ENCODE results near the gene ENPP6. TPM values are rescaled to one million over a fixed set of nuclear protein-coding genes. Genes with fewer than 3 reads are reported as not detected.

ENPP6 gene
- polyA plus RNA-seq, 1 donor from 2014 or later = not detected

DNA sequence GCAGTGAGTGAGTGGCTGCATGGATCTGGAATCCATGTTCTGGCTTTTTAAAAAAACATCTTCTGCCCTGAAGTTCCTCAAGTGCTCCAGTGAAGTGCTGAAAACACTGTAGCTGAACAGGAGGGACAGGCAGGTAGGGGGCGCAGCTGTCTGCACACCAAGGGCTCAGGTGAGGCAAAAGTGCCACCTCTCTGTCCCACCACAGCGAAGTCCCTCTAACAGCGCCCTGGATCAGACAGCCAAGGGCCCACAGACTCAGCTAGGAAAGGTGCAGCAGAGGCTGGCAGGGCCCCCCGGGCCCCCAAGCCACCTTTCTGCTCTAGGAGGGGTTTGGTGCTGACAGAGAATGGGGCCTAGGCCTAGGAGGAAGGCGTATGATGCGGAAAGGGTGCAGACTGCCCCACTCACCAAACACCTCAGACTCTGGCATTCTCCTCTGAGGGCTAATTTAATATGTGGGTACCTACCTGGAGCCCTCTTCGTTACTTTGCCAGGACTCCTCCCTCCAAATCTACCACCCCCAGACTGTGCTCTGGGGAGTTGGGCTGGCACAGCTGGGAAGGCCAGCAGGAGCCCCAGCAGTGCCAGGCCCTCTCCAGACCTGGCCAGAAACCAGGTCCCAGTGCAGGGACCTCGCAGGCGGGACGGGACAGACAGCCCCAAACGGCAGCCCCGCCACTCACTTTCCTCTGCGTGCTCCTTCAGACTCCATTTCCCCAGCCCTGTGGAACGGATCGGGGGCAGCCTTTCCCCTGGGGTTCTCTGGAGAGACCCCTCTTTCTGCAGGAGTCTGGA, 73.7 kb downstream of the ENPP6 start:
- Histone ChIP-seq H3F3A (ENCODE audit: insufficient read depth, low read length, poor library complexity, severe bottlenecking) (no peaks in the 10 kb centered on the region), H3K9me2 (ENCODE audit: insufficient read depth, low read length) (no peaks in the 10 kb centered on the region), H3K4me3 (ENCODE audit: low read length) (no peak overlapping the region), H3K36me3 (ENCODE audit: insufficient read depth, low read length) (no peaks in the 10 kb centered on the region), H4K20me1 (ENCODE audit: insufficient read depth) (no peaks in the 10 kb centered on the region), H3K27ac (ENCODE audit: low read length) (no peak overlapping the region), H3K79me2 (replicated peaks; ENCODE audit: insufficient read depth, low read length) (no peaks in the 10 kb centered on the region), H3K27me3 (ENCODE audit: insufficient read depth, low read depth, low read length) (no peaks in the 10 kb centered on the region), H3K9me3 (ENCODE audit: low read length) (peaks cover 5% of the 10 kb centered on the region), H3K9ac (ENCODE audit: low read length) (no peak overlapping the region), H3K4me2 (ENCODE audit: low read length) (no peak overlapping the region), H2AFZ (ENCODE audit: low read depth, low read length) (no peak overlapping the region)
- TF ChIP-seq EP300 (conservative IDR thresholded peaks at IDR 0.05; ENCODE audit: poor library complexity, severe bottlenecking) (no peak), MXI1 (conservative IDR thresholded peaks at IDR 0.05; ENCODE audit: poor library complexity, severe bottlenecking) (no peak), POLR2AphosphoS5 (IDR thresholded peaks at IDR 0.05) (no peak), RAD21 (conservative IDR thresholded peaks at IDR 0.05) (no peak), TAF1 (IDR thresholded peaks at IDR 0.05; ENCODE audit: low read depth) (no peak), SMC3 (conservative IDR thresholded peaks at IDR 0.05; ENCODE audit: poor library complexity) (no peak), EZH2 (IDR thresholded peaks at IDR 0.05; ENCODE audit: borderline replicate concordance, insufficient read depth, low read length, poor library complexity, severe bottlenecking) (no peak)
- TF ChIP-seq, protein P1, sequence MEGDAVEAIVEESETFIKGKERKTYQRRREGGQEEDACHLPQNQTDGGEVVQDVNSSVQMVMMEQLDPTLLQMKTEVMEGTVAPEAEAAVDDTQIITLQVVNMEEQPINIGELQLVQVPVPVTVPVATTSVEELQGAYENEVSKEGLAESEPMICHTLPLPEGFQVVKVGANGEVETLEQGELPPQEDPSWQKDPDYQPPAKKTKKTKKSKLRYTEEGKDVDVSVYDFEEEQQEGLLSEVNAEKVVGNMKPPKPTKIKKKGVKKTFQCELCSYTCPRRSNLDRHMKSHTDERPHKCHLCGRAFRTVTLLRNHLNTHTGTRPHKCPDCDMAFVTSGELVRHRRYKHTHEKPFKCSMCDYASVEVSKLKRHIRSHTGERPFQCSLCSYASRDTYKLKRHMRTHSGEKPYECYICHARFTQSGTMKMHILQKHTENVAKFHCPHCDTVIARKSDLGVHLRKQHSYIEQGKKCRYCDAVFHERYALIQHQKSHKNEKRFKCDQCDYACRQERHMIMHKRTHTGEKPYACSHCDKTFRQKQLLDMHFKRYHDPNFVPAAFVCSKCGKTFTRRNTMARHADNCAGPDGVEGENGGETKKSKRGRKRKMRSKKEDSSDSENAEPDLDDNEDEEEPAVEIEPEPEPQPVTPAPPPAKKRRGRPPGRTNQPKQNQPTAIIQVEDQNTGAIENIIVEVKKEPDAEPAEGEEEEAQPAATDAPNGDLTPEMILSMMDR (IDR thresholded peaks at IDR 0.05; ENCODE audit: poor library complexity, severe bottlenecking) = no peak
- TF ChIP-seq, protein P2, sequence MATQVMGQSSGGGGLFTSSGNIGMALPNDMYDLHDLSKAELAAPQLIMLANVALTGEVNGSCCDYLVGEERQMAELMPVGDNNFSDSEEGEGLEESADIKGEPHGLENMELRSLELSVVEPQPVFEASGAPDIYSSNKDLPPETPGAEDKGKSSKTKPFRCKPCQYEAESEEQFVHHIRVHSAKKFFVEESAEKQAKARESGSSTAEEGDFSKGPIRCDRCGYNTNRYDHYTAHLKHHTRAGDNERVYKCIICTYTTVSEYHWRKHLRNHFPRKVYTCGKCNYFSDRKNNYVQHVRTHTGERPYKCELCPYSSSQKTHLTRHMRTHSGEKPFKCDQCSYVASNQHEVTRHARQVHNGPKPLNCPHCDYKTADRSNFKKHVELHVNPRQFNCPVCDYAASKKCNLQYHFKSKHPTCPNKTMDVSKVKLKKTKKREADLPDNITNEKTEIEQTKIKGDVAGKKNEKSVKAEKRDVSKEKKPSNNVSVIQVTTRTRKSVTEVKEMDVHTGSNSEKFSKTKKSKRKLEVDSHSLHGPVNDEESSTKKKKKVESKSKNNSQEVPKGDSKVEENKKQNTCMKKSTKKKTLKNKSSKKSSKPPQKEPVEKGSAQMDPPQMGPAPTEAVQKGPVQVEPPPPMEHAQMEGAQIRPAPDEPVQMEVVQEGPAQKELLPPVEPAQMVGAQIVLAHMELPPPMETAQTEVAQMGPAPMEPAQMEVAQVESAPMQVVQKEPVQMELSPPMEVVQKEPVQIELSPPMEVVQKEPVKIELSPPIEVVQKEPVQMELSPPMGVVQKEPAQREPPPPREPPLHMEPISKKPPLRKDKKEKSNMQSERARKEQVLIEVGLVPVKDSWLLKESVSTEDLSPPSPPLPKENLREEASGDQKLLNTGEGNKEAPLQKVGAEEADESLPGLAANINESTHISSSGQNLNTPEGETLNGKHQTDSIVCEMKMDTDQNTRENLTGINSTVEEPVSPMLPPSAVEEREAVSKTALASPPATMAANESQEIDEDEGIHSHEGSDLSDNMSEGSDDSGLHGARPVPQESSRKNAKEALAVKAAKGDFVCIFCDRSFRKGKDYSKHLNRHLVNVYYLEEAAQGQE (IDR thresholded peaks at IDR 0.05; ENCODE audit: borderline replicate concordance) = no peak

DNA sequence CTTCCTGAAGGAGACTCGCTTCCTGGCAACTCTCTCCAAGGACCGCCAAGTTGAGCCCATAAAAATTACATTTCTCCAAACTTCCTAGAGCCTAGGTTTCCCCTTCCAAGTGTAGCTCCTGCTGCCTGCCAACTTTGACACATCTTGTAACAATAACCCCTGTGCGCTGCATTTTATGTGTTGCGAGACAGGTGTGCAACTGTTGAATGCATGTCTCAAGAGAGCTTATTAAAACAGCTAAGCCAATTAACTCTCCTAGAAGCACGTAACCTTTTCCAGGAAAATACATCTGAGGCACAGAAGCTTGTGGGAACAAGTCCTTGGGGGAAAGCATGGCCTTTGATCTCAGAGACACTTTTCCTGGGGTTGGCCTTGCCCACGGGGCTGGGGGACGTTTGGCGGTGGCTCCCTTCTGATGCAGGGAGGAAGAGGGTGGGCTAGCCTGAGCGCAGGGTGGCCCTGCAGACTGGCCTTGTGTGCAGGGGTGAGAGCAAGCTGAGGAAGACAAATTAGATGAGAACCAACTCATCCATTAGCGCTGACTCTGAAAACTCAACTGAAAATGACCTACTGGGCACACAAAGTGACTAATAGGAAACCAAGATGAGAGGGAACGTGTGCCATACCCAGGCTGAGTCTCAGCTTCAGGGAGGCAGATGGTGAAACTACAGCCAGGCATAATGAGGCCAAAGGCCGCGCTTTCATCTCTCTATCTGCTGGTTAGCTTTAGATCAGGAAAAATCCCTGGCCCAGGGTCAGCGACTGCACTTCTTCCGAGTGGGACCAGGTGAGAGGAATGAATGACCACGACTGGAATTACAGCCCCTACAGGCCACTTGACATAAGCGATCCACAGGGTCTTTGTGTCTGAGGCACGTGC, 75.3 kb downstream of the ENPP6 start:
- Histone ChIP-seq H3K79me2 (replicated peaks; ENCODE audit: insufficient read depth, low read length) (no peaks in the 10 kb centered on the region), H3K9me2 (ENCODE audit: insufficient read depth, low read length) (no peaks in the 10 kb centered on the region), H3K4me2 (ENCODE audit: low read length) (no peak overlapping the region), H3K36me3 (ENCODE audit: insufficient read depth, low read length) (no peaks in the 10 kb centered on the region), H3K9ac (ENCODE audit: low read length) (no peak overlapping the region), H3K9me3 (ENCODE audit: low read length) (peaks cover 5% of the 10 kb centered on the region), H4K20me1 (ENCODE audit: insufficient read depth) (no peaks in the 10 kb centered on the region), H3K27ac (ENCODE audit: low read length) (no peak overlapping the region), H2AFZ (ENCODE audit: low read depth, low read length) (no peak overlapping the region), H3K27me3 (ENCODE audit: insufficient read depth, low read depth, low read length) (no peaks in the 10 kb centered on the region), H3K4me3 (ENCODE audit: low read length) (no peak overlapping the region), H3F3A (ENCODE audit: insufficient read depth, low read length, poor library complexity, severe bottlenecking) (no peaks in the 10 kb centered on the region)
- TF ChIP-seq SMC3 (conservative IDR thresholded peaks at IDR 0.05; ENCODE audit: poor library complexity) (no peak), TAF1 (IDR thresholded peaks at IDR 0.05; ENCODE audit: low read depth) (no peak), MXI1 (conservative IDR thresholded peaks at IDR 0.05; ENCODE audit: poor library complexity, severe bottlenecking) (no peak), EP300 (conservative IDR thresholded peaks at IDR 0.05; ENCODE audit: poor library complexity, severe bottlenecking) (no peak), EZH2 (IDR thresholded peaks at IDR 0.05; ENCODE audit: borderline replicate concordance, insufficient read depth, low read length, poor library complexity, severe bottlenecking) (no peak), RAD21 (conservative IDR thresholded peaks at IDR 0.05) (no peak), POLR2AphosphoS5 (IDR thresholded peaks at IDR 0.05) (no peak)
- TF ChIP-seq, protein P2 (IDR thresholded peaks at IDR 0.05; ENCODE audit: borderline replicate concordance) = no peak
- TF ChIP-seq, protein P1 (IDR thresholded peaks at IDR 0.05; ENCODE audit: poor library complexity, severe bottlenecking) = no peak

Measured in neural cell (in vitro differentiated cells).